Measurements from ENCODE around the gene SAA2.

The SAA2 gene

DNA sequence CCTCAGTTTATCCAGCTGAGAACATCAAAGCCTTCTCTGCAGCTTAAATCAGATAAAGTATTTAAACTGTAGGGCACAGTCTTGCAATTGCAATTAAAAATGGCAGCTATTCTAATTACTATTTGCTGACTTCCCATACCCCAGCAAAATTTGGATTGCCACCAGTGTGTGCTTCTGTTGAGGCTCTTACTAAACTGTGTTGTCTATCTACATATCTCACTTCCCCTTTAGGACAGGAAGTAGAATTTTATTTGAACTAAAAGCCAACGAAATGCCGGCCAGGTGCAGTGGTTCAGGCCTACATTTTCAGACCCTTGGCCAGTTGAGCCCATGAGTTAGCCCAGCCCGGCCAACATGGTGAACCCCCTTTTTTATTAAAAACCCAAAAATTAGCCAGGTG is 19.0 kb downstream of the SAA2 start:
- H3K9me3 ChIP-seq (ENCODE audit: insufficient read depth, low read length, severe bottlenecking) = no peaks in the 10 kb centered on the region
- no peaks in the 10 kb centered on the region for H3K79me2 ChIP-seq (ENCODE audit: insufficient read depth, low read length)
- H3K27ac ChIP-seq (ENCODE audit: low read length) = no peak overlapping the region
- no peaks in the 10 kb centered on the region for H3K4me1 ChIP-seq (ENCODE audit: insufficient read depth, low read length)
- no peaks in the 10 kb centered on the region for H4K20me1 ChIP-seq (ENCODE audit: insufficient read depth, low read length)
- no peak for TF ChIP-seq EZH2 (IDR thresholded peaks at IDR 0.05; ENCODE audit: borderline replicate concordance, low read depth, low read length, severe bottlenecking)
- TF ChIP-seq, protein P1, sequence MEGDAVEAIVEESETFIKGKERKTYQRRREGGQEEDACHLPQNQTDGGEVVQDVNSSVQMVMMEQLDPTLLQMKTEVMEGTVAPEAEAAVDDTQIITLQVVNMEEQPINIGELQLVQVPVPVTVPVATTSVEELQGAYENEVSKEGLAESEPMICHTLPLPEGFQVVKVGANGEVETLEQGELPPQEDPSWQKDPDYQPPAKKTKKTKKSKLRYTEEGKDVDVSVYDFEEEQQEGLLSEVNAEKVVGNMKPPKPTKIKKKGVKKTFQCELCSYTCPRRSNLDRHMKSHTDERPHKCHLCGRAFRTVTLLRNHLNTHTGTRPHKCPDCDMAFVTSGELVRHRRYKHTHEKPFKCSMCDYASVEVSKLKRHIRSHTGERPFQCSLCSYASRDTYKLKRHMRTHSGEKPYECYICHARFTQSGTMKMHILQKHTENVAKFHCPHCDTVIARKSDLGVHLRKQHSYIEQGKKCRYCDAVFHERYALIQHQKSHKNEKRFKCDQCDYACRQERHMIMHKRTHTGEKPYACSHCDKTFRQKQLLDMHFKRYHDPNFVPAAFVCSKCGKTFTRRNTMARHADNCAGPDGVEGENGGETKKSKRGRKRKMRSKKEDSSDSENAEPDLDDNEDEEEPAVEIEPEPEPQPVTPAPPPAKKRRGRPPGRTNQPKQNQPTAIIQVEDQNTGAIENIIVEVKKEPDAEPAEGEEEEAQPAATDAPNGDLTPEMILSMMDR (IDR thresholded peaks at IDR 0.05; ENCODE audit: borderline replicate concordance, extremely low read depth, low read length, poor library complexity, severe bottlenecking) = no peak
- no peak overlapping the region for H2AFZ ChIP-seq (ENCODE audit: low read depth, low read length)
- ATAC-seq (ENCODE audit: insufficient read depth, low read depth) = no peak
- no peak overlapping the region for H3K9ac ChIP-seq (ENCODE audit: low read depth, low read length)
- peaks cover 5% of the 10 kb centered on the region for H3K27me3 ChIP-seq (ENCODE audit: insufficient read depth, low read length, poor library complexity)
- no peak overlapping the region for H3K4me2 ChIP-seq (ENCODE audit: insufficient read depth, low read length)
- H3K36me3 ChIP-seq (ENCODE audit: insufficient read depth, low read length) = no peaks in the 10 kb centered on the region
- no peak overlapping the region for H3K4me3 ChIP-seq (ENCODE audit: low read depth in 1 of 2, low read length in 2 of 2)
- DNase-seq = no peak

DNA sequence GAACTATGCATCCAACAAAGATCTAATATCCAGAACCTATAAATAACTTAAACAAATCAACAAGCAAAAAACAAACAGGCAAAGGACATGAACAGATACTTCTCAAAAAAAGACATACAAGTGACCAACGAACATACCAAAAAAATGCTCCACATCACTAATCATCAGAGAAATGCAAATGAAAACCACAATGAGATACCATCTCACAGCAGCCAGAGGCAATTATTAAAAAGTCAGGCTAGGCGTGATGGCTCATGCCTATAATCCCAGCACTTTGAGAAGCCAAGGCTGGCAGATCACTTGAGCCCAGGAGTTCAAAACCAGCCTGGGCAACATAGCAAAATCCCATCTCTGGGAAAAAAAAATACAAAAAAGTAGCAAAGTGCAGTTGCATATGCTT is 22.6 kb downstream of the SAA2 start:
- peaks cover under 1% of the 10 kb centered on the region for H3K9me3 ChIP-seq (ENCODE audit: insufficient read depth, low read length, severe bottlenecking)
- no peaks in the 10 kb centered on the region for H3K4me1 ChIP-seq (ENCODE audit: insufficient read depth, low read length)
- H3K79me2 ChIP-seq (ENCODE audit: insufficient read depth, low read length) = no peaks in the 10 kb centered on the region
- peaks cover 2% of the 10 kb centered on the region for H3K27me3 ChIP-seq (ENCODE audit: insufficient read depth, low read length, poor library complexity)
- no peak overlapping the region for H3K9ac ChIP-seq (ENCODE audit: low read depth, low read length)
- no peak overlapping the region for H3K4me3 ChIP-seq (ENCODE audit: low read depth in 1 of 2, low read length in 2 of 2)
- DNase-seq (no peak), ATAC-seq (ENCODE audit: insufficient read depth, low read depth) (no peak)
- H3K36me3 ChIP-seq (ENCODE audit: insufficient read depth, low read length) = no peaks in the 10 kb centered on the region
- no peak overlapping the region for H3K27ac ChIP-seq (ENCODE audit: low read length)
- H4K20me1 ChIP-seq (ENCODE audit: insufficient read depth, low read length) = no peaks in the 10 kb centered on the region
- no peak overlapping the region for H3K4me2 ChIP-seq (ENCODE audit: insufficient read depth, low read length)
- TF ChIP-seq, protein P1 (IDR thresholded peaks at IDR 0.05; ENCODE audit: borderline replicate concordance, extremely low read depth, low read length, poor library complexity, severe bottlenecking) = no peak
- TF ChIP-seq EZH2 (IDR thresholded peaks at IDR 0.05; ENCODE audit: borderline replicate concordance, low read depth, low read length, severe bottlenecking) = no peak
- H2AFZ ChIP-seq (ENCODE audit: low read depth, low read length) = no peak overlapping the region

DNA sequence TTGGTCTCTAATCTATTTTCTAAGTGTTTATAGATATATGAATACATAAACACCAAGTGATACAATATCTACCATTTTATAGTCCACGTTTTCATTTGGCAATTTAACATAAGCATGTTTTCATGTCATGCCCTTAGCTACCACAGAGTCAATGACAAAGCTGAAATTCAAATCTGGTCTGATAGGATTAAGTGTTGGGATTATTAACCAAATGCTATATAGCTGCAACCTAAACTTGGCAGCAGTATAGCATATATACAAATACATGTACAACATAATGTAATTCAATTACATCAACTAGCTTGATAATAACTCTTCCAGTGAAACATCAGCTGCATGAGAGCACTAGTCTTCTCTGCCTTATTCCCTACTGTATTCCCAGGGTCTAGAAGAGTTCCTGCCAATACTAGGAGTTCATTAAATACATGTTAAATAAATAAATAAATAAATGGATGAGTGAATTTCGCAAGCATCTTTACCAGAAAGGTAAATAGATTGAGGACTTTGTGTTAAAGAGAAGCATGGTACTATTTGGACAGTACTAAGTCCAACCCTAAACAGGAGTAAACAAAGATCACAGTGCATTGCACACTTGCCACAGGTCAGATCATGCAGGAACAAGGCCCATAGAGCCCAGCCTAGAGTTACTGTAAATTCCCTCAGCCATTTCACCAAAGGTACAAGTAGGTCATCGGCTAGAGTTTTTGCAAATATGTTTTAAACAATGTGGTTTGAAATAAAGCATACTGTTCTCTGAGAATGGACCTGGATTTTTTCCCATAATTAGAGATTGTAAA is 24.7 kb downstream of the SAA2 start:
- Histone ChIP-seq H3K9me3 (ENCODE audit: insufficient read depth, low read length, severe bottlenecking) (peaks cover 7% of the 10 kb centered on the region), H3K9ac (ENCODE audit: low read depth, low read length) (no peak overlapping the region), H3K4me3 (ENCODE audit: low read depth in 1 of 2, low read length in 2 of 2) (no peak overlapping the region), H3K4me2 (ENCODE audit: insufficient read depth, low read length) (no peak overlapping the region), H3K79me2 (ENCODE audit: insufficient read depth, low read length) (no peaks in the 10 kb centered on the region), H3K27me3 (ENCODE audit: insufficient read depth, low read length, poor library complexity) (peaks cover 2% of the 10 kb centered on the region), H3K27ac (ENCODE audit: low read length) (no peak overlapping the region), H3K4me1 (ENCODE audit: insufficient read depth, low read length) (no peaks in the 10 kb centered on the region), H2AFZ (ENCODE audit: low read depth, low read length) (no peak overlapping the region), H4K20me1 (ENCODE audit: insufficient read depth, low read length) (no peaks in the 10 kb centered on the region), H3K36me3 (ENCODE audit: insufficient read depth, low read length) (no peaks in the 10 kb centered on the region)
- ATAC-seq (ENCODE audit: insufficient read depth, low read depth) (no peak), DNase-seq (no peak)
- TF ChIP-seq EZH2 (IDR thresholded peaks at IDR 0.05; ENCODE audit: borderline replicate concordance, low read depth, low read length, severe bottlenecking) = no peak
- TF ChIP-seq, protein P1 (IDR thresholded peaks at IDR 0.05; ENCODE audit: borderline replicate concordance, extremely low read depth, low read length, poor library complexity, severe bottlenecking) = no peak

Data from DND-41 (cell line).